ENCODE data around the gene LPCAT3.

DNA sequence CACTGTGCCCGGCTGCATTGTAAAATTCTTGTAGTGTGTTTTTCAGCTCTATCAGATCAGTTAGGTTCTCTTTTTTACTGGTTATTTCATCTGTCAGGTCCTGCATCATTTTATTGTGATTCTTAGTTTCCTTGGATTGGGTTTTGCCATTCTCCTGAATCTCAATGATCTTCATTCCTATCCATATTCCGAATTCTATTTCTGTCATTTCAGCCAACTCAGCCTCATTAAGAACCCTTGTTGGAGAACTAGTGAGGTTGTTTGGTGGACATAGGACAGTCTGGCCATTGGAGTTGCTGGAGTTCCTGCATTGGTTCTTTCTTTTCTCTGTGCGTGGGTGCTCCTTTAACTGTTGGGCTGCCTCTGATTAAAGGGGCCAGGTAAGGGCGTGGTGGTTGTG lies 36.6 kb upstream of the LPCAT3 start:
- TF ChIP-seq, protein P1, sequence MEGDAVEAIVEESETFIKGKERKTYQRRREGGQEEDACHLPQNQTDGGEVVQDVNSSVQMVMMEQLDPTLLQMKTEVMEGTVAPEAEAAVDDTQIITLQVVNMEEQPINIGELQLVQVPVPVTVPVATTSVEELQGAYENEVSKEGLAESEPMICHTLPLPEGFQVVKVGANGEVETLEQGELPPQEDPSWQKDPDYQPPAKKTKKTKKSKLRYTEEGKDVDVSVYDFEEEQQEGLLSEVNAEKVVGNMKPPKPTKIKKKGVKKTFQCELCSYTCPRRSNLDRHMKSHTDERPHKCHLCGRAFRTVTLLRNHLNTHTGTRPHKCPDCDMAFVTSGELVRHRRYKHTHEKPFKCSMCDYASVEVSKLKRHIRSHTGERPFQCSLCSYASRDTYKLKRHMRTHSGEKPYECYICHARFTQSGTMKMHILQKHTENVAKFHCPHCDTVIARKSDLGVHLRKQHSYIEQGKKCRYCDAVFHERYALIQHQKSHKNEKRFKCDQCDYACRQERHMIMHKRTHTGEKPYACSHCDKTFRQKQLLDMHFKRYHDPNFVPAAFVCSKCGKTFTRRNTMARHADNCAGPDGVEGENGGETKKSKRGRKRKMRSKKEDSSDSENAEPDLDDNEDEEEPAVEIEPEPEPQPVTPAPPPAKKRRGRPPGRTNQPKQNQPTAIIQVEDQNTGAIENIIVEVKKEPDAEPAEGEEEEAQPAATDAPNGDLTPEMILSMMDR (IDR thresholded peaks at IDR 0.05 in 2 of 3, conservative IDR thresholded peaks at IDR 0.05 in 1 of 3; ENCODE audit: borderline replicate concordance in 1 of 3, insufficient read depth in 1 of 3, low read depth in 2 of 3, low read length in 2 of 3) = no peak
- TF ChIP-seq CEBPB (IDR thresholded peaks at IDR 0.05; ENCODE audit: low read depth) = no peak
- no peak for TF ChIP-seq EZH2 (IDR thresholded peaks at IDR 0.05)
- TF ChIP-seq, protein P2, sequence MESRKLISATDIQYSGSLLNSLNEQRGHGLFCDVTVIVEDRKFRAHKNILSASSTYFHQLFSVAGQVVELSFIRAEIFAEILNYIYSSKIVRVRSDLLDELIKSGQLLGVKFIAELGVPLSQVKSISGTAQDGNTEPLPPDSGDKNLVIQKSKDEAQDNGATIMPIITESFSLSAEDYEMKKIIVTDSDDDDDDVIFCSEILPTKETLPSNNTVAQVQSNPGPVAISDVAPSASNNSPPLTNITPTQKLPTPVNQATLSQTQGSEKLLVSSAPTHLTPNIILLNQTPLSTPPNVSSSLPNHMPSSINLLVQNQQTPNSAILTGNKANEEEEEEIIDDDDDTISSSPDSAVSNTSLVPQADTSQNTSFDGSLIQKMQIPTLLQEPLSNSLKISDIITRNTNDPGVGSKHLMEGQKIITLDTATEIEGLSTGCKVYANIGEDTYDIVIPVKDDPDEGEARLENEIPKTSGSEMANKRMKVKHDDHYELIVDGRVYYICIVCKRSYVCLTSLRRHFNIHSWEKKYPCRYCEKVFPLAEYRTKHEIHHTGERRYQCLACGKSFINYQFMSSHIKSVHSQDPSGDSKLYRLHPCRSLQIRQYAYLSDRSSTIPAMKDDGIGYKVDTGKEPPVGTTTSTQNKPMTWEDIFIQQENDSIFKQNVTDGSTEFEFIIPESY (IDR thresholded peaks at IDR 0.05; ENCODE audit: extremely low read depth, insufficient replicate concordance, low read length) = no peak
- no peak for TF ChIP-seq POLR2A (IDR thresholded peaks at IDR 0.05; ENCODE audit: borderline replicate concordance, extremely low read depth, insufficient read depth, insufficient read length)
- TF ChIP-seq POLR2AphosphoS5 (IDR thresholded peaks at IDR 0.05; ENCODE audit: low read depth, low read length) = no peak
- TF ChIP-seq RAD21 (IDR thresholded peaks at IDR 0.05; ENCODE audit: low read depth) = no peak
- TF ChIP-seq, protein P3, sequence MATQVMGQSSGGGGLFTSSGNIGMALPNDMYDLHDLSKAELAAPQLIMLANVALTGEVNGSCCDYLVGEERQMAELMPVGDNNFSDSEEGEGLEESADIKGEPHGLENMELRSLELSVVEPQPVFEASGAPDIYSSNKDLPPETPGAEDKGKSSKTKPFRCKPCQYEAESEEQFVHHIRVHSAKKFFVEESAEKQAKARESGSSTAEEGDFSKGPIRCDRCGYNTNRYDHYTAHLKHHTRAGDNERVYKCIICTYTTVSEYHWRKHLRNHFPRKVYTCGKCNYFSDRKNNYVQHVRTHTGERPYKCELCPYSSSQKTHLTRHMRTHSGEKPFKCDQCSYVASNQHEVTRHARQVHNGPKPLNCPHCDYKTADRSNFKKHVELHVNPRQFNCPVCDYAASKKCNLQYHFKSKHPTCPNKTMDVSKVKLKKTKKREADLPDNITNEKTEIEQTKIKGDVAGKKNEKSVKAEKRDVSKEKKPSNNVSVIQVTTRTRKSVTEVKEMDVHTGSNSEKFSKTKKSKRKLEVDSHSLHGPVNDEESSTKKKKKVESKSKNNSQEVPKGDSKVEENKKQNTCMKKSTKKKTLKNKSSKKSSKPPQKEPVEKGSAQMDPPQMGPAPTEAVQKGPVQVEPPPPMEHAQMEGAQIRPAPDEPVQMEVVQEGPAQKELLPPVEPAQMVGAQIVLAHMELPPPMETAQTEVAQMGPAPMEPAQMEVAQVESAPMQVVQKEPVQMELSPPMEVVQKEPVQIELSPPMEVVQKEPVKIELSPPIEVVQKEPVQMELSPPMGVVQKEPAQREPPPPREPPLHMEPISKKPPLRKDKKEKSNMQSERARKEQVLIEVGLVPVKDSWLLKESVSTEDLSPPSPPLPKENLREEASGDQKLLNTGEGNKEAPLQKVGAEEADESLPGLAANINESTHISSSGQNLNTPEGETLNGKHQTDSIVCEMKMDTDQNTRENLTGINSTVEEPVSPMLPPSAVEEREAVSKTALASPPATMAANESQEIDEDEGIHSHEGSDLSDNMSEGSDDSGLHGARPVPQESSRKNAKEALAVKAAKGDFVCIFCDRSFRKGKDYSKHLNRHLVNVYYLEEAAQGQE (IDR thresholded peaks at IDR 0.05; ENCODE audit: low read depth) = no peak
- no peak for TF ChIP-seq EZH2phosphoT487 (IDR thresholded peaks at IDR 0.05; ENCODE audit: borderline replicate concordance)

Data from HCT116 (cell line).